Nephron progenitor cell (in vitro differentiated cells): ENCODE data around the gene HOXD8.

ENCODE experiments used
- DNase-seq: peaks from one replicate; pipeline ENCODE4 v3.0.0; 2021
- H3K27ac Mint-ChIP-seq: 2 replicates; pipeline ENCODE4 v1.8.0; 2021; ENCODE audit warnings: mild to moderate bottlenecking, moderate library complexity, mixed read lengths
- H3K27me3 Mint-ChIP-seq: 2 replicates; pipeline ENCODE4 v1.8.0; 2021; ENCODE audit warnings: mild to moderate bottlenecking, low read depth, mixed read lengths; ENCODE audit not compliant: poor library complexity
- H3K36me3 Mint-ChIP-seq: 2 replicates; pipeline ENCODE4 v1.8.0; 2021; ENCODE audit warnings: low read depth, mixed read lengths
- H3K4me1 Mint-ChIP-seq: 2 replicates; pipeline ENCODE4 v1.8.0; 2021; ENCODE audit warnings: mixed read lengths
- H3K4me3 Mint-ChIP-seq: 2 replicates; pipeline ENCODE4 v1.8.0; 2021; ENCODE audit warnings: mild to moderate bottlenecking, moderate library complexity, mixed read lengths
- H3K9me3 Mint-ChIP-seq: 2 replicates; pipeline ENCODE4 v1.8.0; 2021; ENCODE audit warnings: mild to moderate bottlenecking, moderate library complexity, mixed read lengths
- CTCF ChIP-seq: fragments of 200-600 bp; sonication (generic); IDR thresholded peaks from 2 replicates; pipeline ENCODE4 v1.5.0; 2021; ENCODE audit warnings: antibody characterized with exemption

The HOXD8 gene

GRCh38 chr2:176127774-176128072 lies 1.8 kb upstream of the HOXD8 start:
- H3K4me3 Mint-ChIP-seq, result peak overlapping the region; percentile 95

GRCh38 chr2:176128172-176128981 lies 1.1 kb upstream of the HOXD8 start:
- peak overlapping the region; percentile 95 for H3K4me3 Mint-ChIP-seq

More at GRCh38 chr2:176127774-176128072, 1.8 kb upstream of the HOXD8 start:
- no peak for TF ChIP-seq CTCF
- peak overlapping the region; percentile 100 for H3K27ac Mint-ChIP-seq
- DNase-seq, result no peak
- peaks cover 22% of the 10 kb centered on the region for H3K36me3 Mint-ChIP-seq
- no peaks in the 10 kb centered on the region for H3K9me3 Mint-ChIP-seq
- H3K4me1 Mint-ChIP-seq, result peaks cover 49% of the 10 kb centered on the region
- peaks cover 5% of the 10 kb centered on the region for H3K27me3 Mint-ChIP-seq

GRCh38 chr2:176129813-176130146 lies 275 bp downstream of the HOXD8 start:
- H3K36me3 Mint-ChIP-seq, result peaks cover 12% of the 10 kb centered on the region
- no peaks in the 10 kb centered on the region for H3K9me3 Mint-ChIP-seq
- DNase-seq, result no peak
- peak overlapping the region; percentile 95 for H3K4me3 Mint-ChIP-seq
- TF ChIP-seq CTCF, result no peak
- H3K27me3 Mint-ChIP-seq, result peaks cover 5% of the 10 kb centered on the region
- peaks cover 63% of the 10 kb centered on the region for H3K4me1 Mint-ChIP-seq
- peak overlapping the region; percentile 86 for H3K27ac Mint-ChIP-seq

More at GRCh38 chr2:176128172-176128981, 1.1 kb upstream of the HOXD8 start:
- no peak for DNase-seq
- Mint-ChIP-seq H3K4me1 (peaks cover 54% of the 10 kb centered on the region), H3K27me3 (peaks cover 7% of the 10 kb centered on the region), H3K9me3 (no peaks in the 10 kb centered on the region), H3K36me3 (peaks cover 22% of the 10 kb centered on the region), H3K27ac (peak overlapping the region; percentile 100)
- TF ChIP-seq CTCF, result no peak

DNA sequence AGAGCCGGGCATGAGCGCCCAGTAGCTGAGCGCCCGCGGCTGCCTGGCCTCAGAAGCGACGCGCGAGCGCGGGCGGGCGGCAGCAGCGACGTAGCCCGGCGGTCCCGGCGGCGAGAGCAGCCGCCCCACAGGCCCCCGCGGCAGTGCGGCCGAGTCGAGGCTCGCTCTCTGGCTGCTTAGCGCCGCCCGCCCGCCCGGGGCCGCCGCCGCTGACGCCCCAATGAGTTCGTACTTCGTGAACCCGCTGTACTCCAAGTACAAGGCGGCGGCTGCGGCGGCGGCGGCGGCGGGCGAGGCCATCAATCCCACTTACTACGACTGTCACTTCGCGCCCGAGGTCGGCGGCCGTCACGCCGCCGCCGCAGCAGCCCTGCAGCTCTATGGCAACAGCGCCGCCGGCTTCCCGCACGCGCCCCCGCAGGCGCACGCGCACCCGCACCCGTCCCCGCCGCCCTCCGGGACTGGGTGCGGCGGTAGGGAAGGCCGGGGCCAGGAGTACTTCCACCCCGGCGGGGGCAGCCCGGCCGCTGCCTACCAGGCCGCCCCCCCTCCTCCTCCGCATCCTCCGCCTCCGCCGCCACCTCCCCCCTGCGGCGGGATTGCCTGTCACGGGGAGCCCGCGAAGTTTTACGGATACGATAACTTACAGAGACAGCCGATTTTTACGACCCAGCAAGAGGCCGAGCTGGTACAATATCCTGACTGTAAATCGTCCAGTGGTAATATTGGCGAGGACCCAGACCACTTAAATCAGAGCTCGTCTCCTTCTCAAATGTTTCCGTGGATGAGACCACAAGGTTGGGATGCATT lies 847 bp downstream of the HOXD8 start:
- peaks cover 9% of the 10 kb centered on the region for H3K36me3 Mint-ChIP-seq
- no peak for TF ChIP-seq CTCF
- peak overlapping the region; percentile 100 for H3K27ac Mint-ChIP-seq
- DNase-seq, result peak; percentile 89
- peaks cover 63% of the 10 kb centered on the region for H3K4me1 Mint-ChIP-seq
- H3K27me3 Mint-ChIP-seq, result peaks cover 6% of the 10 kb centered on the region
- H3K9me3 Mint-ChIP-seq, result no peaks in the 10 kb centered on the region
- H3K4me3 Mint-ChIP-seq, result peak overlapping the region; percentile 100

- Mint-ChIP-seq H3K4me1 (peaks cover 58% of the 10 kb centered on the region), H3K4me3 (peak overlapping the region; percentile 100), H3K36me3 (peaks cover 9% of the 10 kb centered on the region), H3K27me3 (peaks cover 14% of the 10 kb centered on the region), H3K9me3 (no peaks in the 10 kb centered on the region), H3K27ac (peak overlapping the region; percentile 100)
- TF ChIP-seq CTCF, result no peak
- DNase-seq, result no peak
Observed at GRCh38 chr2:176130957-176131847, 1.7 kb downstream of the HOXD8 start.
